CD4-positive, alpha-beta T cell treated with Interleukin-6 at 100 ng/mL for 8 hours (primary cell): ENCODE measurements around the gene NAALAD2.
"Not testable (repeated sequence)": the region's sequence is repeated elsewhere in the genome, so short reads cannot be mapped to it uniquely, and the experiment has no call there.

Experiments
- DNase-seq: peaks from one replicate; pipeline ENCODE4 v3.0.0-alpha.2; 2020; ENCODE audit warnings: mixed read lengths, low spot score

NAALAD2 gene

DNA sequence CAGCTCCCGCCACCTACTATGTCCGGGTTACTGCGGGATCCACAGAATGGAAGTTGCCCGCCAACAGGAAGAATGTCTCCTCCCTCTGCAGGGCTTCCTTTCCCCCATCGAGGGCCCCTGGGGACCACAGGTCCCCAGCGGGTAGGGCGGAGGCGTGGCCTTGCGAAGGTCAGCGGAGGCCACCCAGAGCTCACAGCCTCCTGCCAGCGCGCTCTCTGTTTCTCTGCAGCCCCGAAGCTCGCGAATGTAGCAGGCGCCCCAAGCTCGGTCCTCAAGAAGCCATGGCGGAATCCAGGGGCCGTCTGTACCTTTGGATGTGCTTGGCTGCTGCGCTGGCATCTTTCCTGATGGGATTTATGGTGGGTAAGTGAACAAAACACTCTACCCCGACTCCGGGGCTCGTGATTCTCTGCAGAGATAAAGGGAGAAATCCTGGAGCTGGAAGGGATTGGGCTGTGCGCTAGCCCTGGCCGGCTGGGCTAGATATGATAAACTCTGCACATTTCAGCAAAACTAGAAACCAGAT, at the start of gene NAALAD2:
Gene NAALAD2, plus strand, starts transcription at position 186 of the 526 bp plus-strand sequence. Its CDS starts 96 bp downstream, at position 282.
- no peak for DNase-seq

DNA sequence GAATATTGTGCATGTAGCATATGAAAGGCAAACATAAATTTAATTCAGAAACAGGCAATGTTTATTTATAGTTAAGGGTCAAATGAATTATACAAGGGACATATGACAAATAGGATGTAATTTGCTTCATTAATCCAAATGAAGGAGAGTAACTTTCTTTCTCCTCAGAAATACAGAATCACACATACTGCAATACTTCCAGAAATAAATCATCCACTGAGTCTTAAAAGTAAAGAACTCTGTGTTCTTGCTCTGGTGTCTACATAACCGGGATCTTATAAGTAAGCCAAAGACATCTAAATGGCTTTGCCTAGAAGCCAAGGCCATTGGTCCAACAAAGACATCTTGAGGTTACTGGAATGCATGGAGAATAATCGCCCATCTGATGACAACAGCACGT, 48.8 kb upstream of the NAALAD2 start, which contains the start of gene UBTFL1:
Gene UBTFL1, plus strand, starts transcription at position 301 of the 400 bp plus-strand sequence. Its CDS starts 0 bp downstream, at position 301.
- DNase-seq = not testable (repeated sequence)

DNA sequence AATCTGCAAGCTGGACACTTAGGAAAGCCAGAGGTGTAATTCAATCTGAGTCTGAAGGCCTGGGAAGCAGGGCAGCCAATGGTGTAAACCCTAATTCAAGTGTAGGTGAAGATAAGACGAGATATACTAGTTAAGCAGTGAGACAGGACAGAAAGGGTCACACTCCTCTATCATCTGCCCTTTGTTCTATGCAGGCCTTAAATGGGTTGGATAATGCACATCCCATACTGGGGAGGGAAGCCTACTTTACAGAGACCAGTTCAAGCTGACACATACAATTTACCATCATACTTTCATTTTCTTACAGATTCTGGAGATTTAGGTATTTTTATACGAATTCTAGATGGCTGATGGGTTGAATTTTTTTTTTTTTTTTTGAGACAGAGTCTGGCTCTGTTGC, 45.7 kb upstream of the NAALAD2 start:
- DNase-seq = not testable (repeated sequence)

DNA sequence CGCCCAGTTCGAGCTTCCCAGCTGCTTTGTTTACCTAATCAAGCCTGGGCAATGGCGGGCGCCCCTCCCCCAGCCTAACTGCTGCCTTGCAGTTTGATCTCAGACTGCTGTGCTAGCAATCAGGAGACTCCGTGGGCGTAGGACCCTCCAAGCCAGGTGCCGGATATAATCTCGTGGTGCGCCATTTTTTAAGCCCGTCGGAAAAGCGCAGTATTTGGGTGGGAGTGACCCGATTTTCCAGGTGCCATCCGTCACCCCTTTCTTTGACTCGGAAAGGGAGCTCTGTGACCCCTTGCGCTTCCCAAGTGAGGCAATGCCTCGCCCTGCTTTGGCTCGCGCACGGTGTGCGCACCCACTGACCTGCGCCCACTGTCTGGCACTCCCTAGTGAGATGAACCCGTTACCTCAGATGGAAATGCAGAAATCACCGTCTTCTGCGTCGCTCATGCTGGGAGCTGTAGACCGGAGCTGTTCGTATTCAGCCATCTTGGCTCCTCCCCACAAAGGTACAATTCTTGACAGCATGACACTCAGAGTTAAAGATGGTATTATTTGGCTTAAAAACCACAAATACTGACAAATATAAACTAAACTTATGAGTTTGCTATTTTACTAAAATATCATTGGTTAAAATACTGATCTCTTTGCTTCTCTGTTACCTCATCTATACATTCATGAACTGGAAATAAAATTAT, 39.1 kb upstream of the NAALAD2 start:
- DNase-seq = not testable (repeated sequence)

DNA sequence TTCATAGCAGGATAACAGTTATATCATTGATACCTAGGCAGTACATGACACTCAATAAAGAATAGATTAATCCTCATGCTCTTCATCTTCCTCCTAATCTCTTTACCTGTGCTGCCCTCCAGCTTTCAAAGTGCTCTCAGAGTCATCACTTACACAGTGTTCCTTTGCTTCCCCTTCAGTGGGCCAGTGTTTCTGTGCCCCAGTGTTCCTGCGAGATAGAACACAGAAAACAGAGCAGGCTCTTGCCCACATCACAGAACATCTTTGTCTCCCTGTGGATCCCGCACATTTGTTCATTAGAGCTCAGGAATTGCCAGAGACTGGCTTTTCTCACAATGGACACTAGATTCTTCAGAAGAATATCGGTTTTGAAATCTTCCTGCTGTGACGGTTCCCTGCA, 36.2 kb upstream of the NAALAD2 start:
- DNase-seq = not testable (repeated sequence)

DNA sequence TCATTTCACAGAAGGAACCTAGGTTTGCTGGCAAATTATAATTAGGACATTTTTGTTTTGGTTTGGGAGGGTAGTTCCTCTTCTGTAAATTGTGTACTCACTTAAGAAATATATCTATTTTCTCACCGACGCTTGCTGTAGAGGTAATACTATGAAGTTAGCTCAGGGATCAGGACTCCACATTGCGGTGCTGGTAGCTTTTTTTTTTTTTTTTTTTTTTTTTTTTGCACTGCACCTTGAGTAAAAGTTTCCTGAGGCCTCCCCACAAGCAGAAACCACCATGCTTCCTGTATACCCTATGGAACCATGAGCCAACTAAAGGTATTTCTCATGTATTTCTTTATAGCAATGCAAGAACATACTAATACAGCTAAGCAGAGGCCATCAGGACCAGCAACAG, 34.0 kb upstream of the NAALAD2 start:
- DNase-seq = no peak

DNA sequence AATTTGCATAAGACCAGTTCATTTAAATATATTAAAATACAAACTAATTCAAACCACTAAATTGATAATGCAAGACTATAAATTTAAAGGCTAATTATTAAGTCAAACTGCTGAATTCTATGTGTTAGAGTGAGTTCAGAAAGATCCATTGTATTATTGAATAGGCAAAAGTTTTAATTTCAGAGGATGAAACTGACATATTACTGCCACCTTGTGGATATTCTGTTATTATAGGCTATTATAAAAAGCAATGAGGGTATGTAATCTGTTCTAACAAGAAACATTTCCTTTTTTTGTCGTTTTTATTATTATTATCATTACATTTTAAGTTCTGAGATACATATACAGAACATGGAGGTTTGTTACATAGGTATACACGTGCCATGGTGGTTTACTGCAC, 20.9 kb upstream of the NAALAD2 start:
- DNase-seq = no peak

DNA sequence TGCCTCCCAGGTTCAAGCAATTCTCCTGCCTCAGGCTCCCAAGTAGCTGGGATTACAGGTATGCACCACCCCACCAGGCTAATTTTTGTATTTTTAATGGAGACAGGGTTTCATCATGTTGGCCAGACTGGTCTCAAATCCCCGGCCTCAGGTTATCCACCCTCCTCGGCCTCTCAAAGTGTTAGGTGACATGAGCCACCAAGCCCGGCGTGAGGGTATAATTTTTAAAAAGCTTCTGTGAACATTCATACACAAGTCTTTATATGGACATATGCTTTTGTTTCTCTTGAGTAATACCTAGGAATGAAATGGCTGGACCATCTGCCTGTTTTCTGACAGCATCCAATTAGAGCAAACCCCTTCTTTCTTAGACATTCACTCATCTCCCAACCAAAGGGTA, 14.3 kb upstream of the NAALAD2 start:
- DNase-seq = no peak

DNA sequence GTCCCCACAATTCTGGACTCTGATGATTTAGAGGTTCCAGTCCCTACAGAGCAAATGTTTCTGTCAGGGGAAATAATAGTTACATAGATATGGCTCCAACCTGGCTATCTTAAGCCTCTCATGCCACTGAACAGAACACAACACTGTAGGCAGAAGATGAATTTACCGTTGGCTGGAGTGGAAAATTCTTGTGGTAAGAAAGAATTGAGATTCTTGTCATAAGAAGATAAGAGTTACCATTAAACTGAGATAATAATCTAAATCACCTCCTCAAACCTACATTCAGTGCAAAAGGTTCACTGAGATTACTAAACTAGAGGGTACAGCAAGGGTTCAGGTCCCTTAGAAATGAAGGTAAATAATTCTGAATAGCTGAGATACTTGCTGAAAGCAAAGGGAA, 10.1 kb upstream of the NAALAD2 start:
- DNase-seq = no peak

DNA sequence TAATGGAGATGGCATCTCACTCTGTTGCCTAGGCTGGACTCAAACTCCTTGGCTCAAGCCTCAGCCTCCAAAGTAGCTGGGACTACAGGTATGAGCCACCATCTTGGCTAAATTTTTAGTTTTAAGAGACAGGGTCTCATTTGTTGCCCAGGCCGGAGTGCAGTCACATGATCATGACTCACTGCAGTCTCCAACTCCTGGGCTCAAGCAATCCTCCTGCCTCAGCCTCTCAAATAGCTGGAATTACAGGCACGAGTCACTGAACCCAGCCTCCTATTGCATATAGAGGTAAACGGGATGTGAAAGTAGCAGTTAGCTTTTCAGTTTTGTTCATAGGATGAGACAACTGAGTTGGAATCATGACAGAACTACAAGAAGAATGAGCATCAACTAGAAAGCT, 9.5 kb upstream of the NAALAD2 start:
- DNase-seq = no peak

DNA sequence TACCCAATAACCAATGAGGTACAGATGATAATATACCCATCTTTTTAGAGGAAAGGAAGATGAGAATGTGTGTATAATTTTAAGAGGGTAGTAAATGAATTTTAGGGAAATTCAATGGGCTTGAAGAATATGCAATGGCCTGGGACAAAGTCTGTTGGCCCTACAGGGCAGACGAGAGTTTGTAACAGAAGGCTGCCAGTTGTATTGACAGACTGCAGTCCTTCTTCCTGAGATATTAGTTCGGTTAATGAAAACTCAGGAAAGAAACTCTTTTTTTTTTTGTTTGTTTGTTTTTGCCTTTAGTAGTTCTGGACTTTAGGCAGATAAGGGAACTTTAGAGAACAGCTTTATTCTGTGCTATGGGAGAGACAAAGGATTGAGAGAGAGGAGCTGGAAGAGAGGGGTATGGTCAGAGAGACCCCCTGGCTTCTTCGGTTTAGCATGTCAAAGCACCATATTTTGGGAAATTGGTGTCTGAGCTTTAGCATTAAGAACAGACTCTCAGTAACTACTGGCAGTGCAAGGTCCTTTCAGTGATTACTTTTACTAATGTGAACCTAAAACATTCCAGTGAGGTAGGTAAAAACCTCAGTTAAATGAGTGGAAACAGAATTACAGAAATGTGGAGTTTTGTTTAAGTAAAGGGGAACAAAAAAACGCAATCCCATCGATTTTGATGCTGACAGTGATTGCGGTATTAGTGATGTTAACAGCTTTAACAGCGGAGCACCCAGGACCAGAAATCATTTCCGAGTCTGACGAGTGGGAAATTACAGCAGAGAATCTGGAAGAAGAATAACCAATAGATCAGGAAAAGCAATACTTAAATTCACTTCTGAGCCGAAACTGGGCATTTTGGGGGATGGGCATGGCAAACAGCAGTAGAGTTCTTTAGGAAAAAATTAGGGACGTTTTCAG, 644 bp upstream of the NAALAD2 start:
- no peak for DNase-seq

DNA sequence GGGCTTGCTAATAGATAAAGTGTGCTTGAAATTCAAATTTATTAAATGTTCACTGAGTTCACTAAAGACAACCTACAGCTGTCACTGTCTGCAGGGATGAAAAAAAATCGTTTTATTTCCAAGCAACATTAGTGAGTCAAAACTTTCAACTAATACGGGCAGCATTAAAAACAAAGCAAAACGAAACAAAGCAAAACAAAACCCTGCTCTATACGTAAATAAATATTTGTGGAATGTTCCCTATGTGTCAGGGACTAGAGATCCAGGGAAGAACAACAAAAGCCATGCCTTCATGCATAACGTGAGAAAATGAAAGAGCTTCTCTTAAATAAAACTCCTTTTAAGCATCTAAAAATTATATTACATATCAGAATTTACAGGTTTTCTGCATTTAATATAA, 553 bp downstream of the NAALAD2 start:
- no peak for DNase-seq

DNA sequence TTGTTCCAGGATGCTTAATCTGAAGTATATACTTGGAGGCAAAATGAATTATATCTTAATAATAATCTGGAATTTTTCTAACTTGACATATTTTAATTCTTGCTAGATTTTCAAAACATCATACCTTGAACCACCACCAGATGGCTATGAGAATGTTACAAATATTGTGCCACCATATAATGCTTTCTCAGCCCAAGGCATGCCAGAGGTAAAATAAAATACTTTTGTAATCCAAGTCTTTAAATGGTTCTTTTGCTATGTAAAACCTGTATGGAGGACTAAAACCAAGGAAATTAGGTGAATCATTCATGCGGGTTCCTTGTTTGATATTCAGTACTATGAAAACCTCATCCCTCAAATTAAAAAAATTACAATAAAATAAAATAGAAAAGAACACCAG, 14.4 kb downstream of the NAALAD2 start:
- no peak for DNase-seq

DNA sequence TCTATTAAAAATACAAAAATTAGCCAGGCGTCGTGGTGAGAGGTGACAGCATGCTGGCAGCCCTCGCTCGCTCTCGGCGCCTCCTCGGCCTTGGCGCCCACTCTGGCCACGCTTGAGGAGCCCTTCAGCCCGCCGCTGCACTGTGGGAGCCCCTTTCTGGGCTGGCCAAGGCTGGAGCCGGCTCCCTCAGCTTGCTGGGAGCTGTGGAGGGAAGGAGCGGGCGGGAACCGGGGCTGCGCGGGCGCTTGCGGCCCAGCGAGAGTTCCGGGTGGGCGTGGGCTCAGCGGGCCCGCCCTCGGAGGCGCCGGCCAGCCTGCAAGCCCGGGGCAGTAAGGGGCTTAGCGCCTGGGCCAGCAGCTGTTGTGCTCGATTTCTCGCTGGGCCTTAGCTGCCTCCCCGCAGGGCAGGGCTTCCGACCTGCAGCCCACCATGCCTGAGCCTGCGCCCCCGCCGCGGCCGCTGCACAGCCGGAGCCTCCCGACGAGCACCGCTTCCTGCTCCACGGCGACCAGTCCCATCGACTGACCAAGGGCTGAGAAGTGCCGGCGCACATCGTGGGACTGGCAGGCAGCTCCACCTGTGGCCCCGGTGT, 32.6 kb downstream of the NAALAD2 start:
- DNase-seq = not testable (repeated sequence)

DNA sequence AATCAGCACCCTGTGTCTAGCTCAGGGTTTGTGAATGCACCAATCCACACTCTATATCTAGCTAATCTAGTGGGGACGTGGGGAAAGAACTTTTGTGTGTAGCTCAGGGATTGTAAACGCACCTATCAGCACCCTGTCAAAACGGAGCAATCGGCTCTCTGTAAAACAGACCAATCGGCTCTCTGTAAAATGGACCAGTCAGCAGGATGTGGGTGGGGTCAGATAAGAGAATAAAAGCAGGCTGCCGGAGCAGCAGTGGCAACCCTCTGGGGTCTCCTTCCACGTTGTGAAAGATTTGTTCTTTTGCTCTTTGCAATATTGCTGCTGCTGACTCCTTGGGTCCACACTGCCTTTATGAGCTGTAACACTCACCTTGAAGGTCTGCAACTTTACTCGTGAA, 33.2 kb downstream of the NAALAD2 start:
- not testable (repeated sequence) for DNase-seq

DNA sequence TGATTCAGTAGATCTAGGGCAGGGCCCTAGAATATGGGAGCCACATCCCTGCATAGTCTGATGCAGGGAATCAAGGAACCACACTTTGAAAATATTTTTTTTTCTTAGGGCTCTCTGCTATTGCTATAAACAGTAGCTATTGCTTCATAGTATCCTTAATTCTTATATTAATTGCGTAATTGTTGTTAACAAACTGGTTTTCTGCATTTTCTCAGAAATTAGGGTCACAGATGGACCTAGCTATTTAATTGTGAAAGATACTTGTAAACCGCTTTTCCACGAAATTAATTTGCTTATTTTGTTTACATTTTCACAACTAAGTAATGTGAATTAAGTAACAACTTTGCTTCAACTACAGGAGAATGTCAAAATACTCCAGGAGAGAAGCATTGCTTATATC, 34.1 kb downstream of the NAALAD2 start:
- DNase-seq = no peak

DNA sequence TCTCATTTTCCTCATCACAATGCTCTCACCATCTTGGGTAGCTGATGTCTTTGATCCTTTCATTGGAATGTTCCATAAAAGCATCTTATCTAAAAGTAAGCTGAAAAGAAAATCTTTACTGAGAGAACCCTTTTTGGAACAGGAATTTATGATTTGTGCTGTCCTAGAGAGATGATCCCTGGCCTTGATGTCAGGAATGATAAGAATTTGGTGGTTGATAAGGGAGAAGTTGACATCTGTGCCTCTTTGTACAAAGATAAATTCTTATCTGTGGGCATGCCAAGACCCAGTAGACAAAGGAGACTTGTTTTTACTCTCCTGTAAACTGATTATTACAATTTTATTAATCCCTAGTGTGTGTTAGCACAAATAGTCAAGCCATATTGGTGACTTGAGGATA, 36.9 kb downstream of the NAALAD2 start:
- DNase-seq = no peak

DNA sequence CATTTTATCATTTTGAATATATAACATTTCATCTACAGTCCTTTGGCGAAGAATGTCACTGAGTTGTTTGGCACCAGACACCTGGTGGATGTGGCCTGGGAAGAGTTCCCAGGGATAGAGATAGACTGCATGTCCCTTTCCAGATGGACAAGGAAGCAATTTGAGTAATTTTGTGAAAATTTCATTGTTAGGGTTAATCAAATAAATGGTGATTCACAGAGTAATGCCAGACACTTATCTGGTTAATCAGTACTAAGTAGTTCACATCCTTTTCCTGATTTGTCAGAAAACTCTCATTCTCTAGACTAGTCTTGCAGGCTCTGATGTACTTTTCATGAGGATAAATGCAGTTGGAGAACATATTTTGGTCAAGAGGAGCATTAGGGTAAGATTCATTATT, 41.6 kb downstream of the NAALAD2 start:
- DNase-seq = no peak

DNA sequence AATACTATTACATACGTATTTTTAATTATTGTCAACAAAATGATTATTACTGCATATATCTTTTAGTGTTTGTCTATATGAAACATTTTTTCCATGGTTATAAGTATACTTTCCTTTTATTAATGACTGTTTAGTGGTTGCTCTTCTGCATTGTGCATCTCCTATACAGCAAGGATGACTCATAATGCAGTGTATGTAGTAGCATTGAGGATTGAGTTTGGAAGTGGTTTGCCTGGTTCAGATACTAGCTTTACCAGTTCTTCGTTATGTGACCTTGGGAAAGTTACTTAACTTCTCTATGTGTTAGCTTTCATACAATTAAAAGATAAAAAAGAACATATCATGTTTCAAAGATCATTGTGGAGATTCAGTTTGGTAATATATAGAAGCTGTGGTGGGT, 44.3 kb downstream of the NAALAD2 start:
- no peak for DNase-seq

DNA sequence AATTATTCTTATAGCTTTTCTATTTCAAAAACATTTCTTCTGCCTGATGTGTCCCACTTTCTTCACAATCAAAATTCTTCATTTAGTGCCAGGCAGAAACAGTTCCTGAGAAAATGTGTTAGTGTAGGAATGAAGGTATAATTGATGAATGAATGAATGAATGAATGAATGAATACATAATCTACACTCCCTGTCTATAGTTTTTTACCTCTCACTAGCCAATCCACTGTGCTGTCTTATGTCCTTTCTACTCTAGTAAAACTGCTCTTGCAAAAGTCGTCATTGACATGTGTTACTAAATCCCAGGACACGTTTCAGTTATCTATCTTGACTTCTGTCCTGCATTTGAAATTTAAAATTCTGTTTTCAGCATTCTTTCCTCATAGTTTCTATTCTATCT, 45.5 kb downstream of the NAALAD2 start:
- no peak for DNase-seq

DNA sequence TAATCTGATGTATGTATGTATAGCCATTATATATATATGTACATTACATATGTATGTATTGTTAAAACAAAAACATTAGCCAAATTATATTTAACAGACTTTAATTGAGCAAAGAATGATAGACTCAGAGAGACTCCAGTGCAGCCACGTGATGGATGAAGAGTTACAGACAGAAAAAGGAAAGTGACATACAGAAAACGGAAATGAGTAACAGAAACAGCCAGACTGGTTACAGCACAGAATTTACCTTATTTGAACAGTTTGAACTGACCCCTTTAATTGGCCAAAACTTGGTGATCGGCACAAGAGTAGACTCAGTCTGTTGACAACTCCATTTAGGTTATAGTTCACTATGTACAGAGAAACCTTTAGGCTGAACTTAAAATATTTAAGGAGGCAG, 53.4 kb downstream of the NAALAD2 start:
- no peak for DNase-seq

DNA sequence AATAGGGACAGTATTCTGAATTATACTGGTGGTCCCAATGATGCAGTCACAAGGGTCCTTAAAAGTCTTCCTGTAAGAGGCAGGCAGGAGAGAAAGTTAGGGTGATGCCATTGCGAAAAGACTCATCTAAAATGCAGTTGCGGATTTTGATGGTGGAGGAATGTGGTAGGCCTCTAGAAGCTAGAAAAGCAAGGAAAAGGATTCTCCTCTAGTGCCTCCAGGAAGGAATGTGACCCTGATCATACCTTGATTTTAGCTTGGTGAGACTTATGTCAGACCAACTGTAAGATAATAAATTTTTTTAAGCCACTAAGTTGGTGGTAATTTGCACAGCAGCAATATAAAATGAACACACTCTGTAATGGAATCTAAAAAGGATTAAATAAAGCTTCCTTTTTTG, 54.5 kb downstream of the NAALAD2 start:
- no peak for DNase-seq
